Sigmoid colon (tissue), 7 donors: ENCODE results near the gene ABCA6. TPM values are rescaled to one million over a fixed set of nuclear protein-coding genes. Genes with fewer than 3 reads are reported as not detected.

ENCODE experiments used
- DNase-seq: peaks from one replicate; pipeline ENCODE4 v3.0.0-alpha.2; 2019
- H3K27ac ChIP-seq, 4 donors: fragments of 200-600 bp; sonication (generic); one replicate each; pipeline ENCODE4 v1.5.1; 2016 to 2019; ENCODE audit warnings: mild to moderate bottlenecking in 1 of 4
- H3K27me3 ChIP-seq, 3 donors: fragments of 200-600 bp; sonication (generic); one replicate each; pipeline ENCODE4 v1.5.1; 2019; ENCODE audit warnings: mild to moderate bottlenecking in 1 of 3
- H3K36me3 ChIP-seq, 4 donors: fragments of 200-600 bp; sonication (generic); one replicate each; pipeline ENCODE4 v1.5.1; 2016 to 2019
- H3K4me1 ChIP-seq, 4 donors: fragments of 200-600 bp; sonication (generic); one replicate each; pipeline ENCODE4 v1.5.1; 2017 to 2019
- H3K4me3 ChIP-seq, 4 donors: fragments of 200-600 bp; sonication (generic); one replicate each; pipeline ENCODE4 v1.5.1; 2017 to 2019; ENCODE audit warnings: mild to moderate bottlenecking in 2 of 4, moderate library complexity in 1 of 4
- H3K9me3 ChIP-seq, 4 donors: fragments of 200-600 bp in 3 of 4; sonication (generic) in 3 of 4; one replicate each; pipeline versions ENCODE4 v1.5.1 to v1.6.1; 2013 to 2019
- EP300 ChIP-seq, 4 donors: sonication (generic); formaldehyde crosslinking; IDR thresholded peaks; one replicate each; pipeline ENCODE4 v1.6.1; 2017; ENCODE audit warnings: antibody characterized with exemption in 4 of 4
- POLR2A ChIP-seq, 2 donors: fragments of 450-650 bp; IDR thresholded peaks; one replicate each; pipeline ENCODE4 v1.6.1; 2016; ENCODE audit warnings: antibody characterized with exemption in 2 of 2, mild to moderate bottlenecking in 2 of 2, moderate library complexity in 2 of 2
- POLR2AphosphoS5 ChIP-seq, 4 donors: sonication (generic); formaldehyde crosslinking; IDR thresholded peaks; one replicate each; pipeline ENCODE4 v1.6.1; 2017; ENCODE audit warnings: antibody characterized with exemption in 4 of 4
- WGBS, 2 donors: extraction: QIAGEN DNeasy Blood & Tissue Kit; methylation state at CpG; one replicate each; pipeline ENCODE4 v1.1.7; 2013; 5-methylcytosine and 5-hydroxymethylcytosine counted together
- intact Hi-C: fragments of 100-400 bp; cut with DNase I; formaldehyde crosslinking; loops from one replicate; pipeline ENCODE4 v1.15.1; 2023
- polyA plus RNA-seq, 3 donors: library from polyadenylated mRNA; stranded (reverse); fragments of 200-250 nt; gene quantifications; one replicate each; pipeline ENCODE4 v1.2.3, GENCODE V29; 2013
- total RNA-seq, 4 donors: library from RNA; depleted of rRNA; stranded (reverse); fragments of >200 nt; gene quantifications; one replicate each; pipeline ENCODE4 v1.1.0, GENCODE V29; 2016
- TF ChIP-seq, protein P1 (sequence below), 4 experiments: fragments of 450-650 bp in 3 of 4; fragments of 200-600 bp in 1 of 4; IDR thresholded peaks; one replicate each; pipeline ENCODE4 v1.5.1; 2016 to 2019; ENCODE audit warnings: antibody characterized with exemption in 4 of 4, mild to moderate bottlenecking in 3 of 4, moderate library complexity in 2 of 4
- donor health status: healthy with polysubstance abuse.
- donor health status: Bipolar disorder and iron deficiency.
- donor health status: healthy.

ABCA6 gene
- total and polyA plus RNA-seq, 7 donors, result 1.6 to 111 (median 31.0) TPM

DNA sequence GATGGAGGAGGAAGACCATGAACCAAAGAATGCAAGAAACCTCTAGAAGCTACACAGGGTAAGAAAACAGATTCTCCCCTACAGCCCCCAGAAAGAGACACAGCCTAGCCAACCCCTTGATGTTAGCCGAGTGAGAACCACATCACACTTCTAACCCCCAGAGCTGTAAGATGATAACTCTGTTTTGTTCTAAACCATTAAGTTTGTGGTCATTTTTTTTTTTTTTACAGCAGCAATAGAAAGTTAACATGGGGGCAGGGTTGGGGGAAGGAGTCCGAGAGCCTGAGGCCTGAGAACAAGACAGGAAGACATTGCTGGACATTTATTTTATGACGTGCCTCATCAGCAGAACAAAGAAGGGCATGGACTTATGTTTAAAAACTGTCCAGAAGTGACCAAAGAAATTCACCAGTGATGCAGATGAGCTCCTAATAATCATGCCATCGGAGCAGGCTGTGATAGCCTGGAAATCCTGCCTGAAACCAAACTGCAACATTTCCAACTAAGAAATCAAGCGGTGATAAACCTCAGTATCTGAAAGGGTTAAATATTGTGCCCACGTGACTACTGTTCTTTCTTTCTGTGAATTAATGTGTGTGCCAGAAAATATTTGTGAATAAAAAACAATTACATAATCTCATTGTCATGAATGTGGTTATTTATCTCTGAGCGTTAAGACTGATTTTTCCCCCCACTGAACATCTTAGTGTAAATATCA lies 82.1 kb downstream of the ABCA6 start:
- H3K9me3 ChIP-seq, result no peaks in the 10 kb centered on the region
- intact Hi-C loops, result loop anchor here (5.0 to 10.0 kb wide), 2 partner anchors 175 to 267 kb away; no protein-coding TSS in a partner anchor
- no peak for DNase-seq
- H3K4me1 ChIP-seq, result peaks cover 0 to 5% (median 0%) of the 10 kb centered on the region in 4 donors
- H3K4me3 ChIP-seq, result peak overlapping the region; percentile 1 to 25 (median 20)
- H3K27me3 ChIP-seq, result no peaks in the 10 kb centered on the region
- TF ChIP-seq, protein P1, sequence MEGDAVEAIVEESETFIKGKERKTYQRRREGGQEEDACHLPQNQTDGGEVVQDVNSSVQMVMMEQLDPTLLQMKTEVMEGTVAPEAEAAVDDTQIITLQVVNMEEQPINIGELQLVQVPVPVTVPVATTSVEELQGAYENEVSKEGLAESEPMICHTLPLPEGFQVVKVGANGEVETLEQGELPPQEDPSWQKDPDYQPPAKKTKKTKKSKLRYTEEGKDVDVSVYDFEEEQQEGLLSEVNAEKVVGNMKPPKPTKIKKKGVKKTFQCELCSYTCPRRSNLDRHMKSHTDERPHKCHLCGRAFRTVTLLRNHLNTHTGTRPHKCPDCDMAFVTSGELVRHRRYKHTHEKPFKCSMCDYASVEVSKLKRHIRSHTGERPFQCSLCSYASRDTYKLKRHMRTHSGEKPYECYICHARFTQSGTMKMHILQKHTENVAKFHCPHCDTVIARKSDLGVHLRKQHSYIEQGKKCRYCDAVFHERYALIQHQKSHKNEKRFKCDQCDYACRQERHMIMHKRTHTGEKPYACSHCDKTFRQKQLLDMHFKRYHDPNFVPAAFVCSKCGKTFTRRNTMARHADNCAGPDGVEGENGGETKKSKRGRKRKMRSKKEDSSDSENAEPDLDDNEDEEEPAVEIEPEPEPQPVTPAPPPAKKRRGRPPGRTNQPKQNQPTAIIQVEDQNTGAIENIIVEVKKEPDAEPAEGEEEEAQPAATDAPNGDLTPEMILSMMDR (IDR thresholded peaks at IDR 0.05), result no peak
- TF ChIP-seq POLR2A (IDR thresholded peaks at IDR 0.05) (no peak), EP300 (IDR thresholded peaks at IDR 0.05) (no peak), POLR2AphosphoS5 (IDR thresholded peaks at IDR 0.05) (no peak)
- H3K27ac ChIP-seq, result peak overlapping the region in 3 of 4 donors; percentile 47 to 56 (median 50)
- 76 to 81% methylated on average over 7 of the region's 7 CpGs for WGBS, 2 donors
- no peaks in the 10 kb centered on the region for H3K36me3 ChIP-seq

DNA sequence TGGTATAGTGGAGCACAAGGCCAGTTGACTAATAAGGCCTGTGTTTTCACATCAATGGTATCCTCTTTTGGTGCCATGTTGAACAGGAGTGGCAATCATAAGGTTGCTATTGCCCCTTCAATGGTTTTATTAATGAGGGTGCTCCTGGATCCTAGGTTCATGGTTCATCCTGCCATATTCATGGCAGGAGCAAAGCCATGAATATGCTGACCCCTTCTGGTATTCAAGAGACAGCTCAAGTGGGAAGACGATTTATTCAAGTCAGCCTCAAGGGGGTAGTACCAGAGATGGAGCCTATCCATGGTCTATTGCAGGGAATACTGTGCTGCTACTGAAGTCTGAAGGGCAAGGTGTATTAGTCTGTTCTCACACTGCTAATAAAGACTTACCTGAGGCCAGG lies 83.5 kb downstream of the ABCA6 start:
- TF ChIP-seq POLR2A (IDR thresholded peaks at IDR 0.05) (no peak), POLR2AphosphoS5 (IDR thresholded peaks at IDR 0.05) (no peak), EP300 (IDR thresholded peaks at IDR 0.05) (no peak)
- TF ChIP-seq, protein P1 (IDR thresholded peaks at IDR 0.05), result no peak
- WGBS, 2 donors, result 88 to 93% methylated on average over 1 of the region's 1 CpG
- intact Hi-C loops, result loop anchor here (5.0 kb wide), 1 partner anchor 266 kb away; no protein-coding TSS in a partner anchor
- Histone ChIP-seq H3K4me1 (peaks cover 0 to 5% (median 0%) of the 10 kb centered on the region in 4 donors), H3K4me3 (no peak overlapping the region), H3K27ac (no peak overlapping the region), H3K36me3 (no peaks in the 10 kb centered on the region), H3K9me3 (no peaks in the 10 kb centered on the region), H3K27me3 (no peaks in the 10 kb centered on the region)
- DNase-seq, result no peak

GRCh38 chr17:69057280-69057679 lies 84.4 kb downstream of the ABCA6 start:
- H3K4me1 ChIP-seq, result peaks cover 0 to 5% (median 0%) of the 10 kb centered on the region in 4 donors
- no peak for DNase-seq
- no peaks in the 10 kb centered on the region for H3K36me3 ChIP-seq
- H3K27ac ChIP-seq, result no peak overlapping the region
- no peaks in the 10 kb centered on the region for H3K27me3 ChIP-seq
- 24 to 57% methylated on average over 1 of the region's 1 CpG for WGBS, 2 donors
- H3K4me3 ChIP-seq, result no peak overlapping the region
- intact Hi-C loops, result loop anchor here (5.0 kb wide), 1 partner anchor 265 kb away; no protein-coding TSS in a partner anchor
- TF ChIP-seq, protein P1 (IDR thresholded peaks at IDR 0.05), result no peak
- TF ChIP-seq POLR2AphosphoS5 (IDR thresholded peaks at IDR 0.05) (no peak), POLR2A (IDR thresholded peaks at IDR 0.05) (no peak), EP300 (IDR thresholded peaks at IDR 0.05) (no peak)
- H3K9me3 ChIP-seq, result no peaks in the 10 kb centered on the region

DNA sequence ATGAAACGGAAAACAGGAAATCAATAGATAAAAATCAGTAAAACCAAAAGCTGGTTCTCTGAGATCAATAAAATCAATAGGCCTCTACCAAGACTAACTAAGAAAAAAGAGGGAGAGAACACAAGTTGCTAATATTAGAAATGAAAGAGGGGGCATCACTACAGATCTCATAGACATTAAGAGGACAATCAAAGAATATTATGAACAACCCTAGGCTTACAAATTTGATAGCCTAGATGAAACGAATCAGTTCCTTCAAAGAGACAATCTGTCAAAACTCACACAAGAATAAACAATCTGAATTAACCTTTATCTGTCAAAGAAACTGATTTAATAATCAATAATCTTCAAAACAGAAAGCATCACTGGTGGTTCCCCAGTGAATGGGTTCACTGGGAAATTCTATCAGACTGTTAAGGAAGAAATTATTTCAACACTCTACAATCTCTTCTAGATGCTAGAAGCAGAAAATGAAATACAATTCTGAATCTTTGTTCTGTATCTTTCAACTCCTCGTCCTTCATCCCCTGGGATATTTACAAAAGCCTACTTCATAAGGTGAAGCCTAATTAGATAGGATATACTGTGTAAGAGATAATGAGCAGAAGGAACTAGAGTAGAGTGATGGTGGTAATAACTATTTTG lies 85.4 kb downstream of the ABCA6 start:
- Histone ChIP-seq H3K4me1 (no peaks in the 10 kb centered on the region), H3K9me3 (no peaks in the 10 kb centered on the region), H3K4me3 (no peak overlapping the region), H3K36me3 (no peaks in the 10 kb centered on the region), H3K27ac (no peak overlapping the region), H3K27me3 (no peaks in the 10 kb centered on the region)
- intact Hi-C loops, result loop anchor here (5.0 kb wide), 1 partner anchor 264 kb away; no protein-coding TSS in a partner anchor
- no peak for DNase-seq
- no peak for TF ChIP-seq POLR2A (IDR thresholded peaks at IDR 0.05)
- 91 to 92% methylated on average over 3 of the region's 3 CpGs for WGBS, 2 donors

GRCh38 chr17:69055334-69055733 lies 86.4 kb downstream of the ABCA6 start:
- H3K36me3 ChIP-seq, result no peaks in the 10 kb centered on the region
- no peaks in the 10 kb centered on the region for H3K27me3 ChIP-seq
- TF ChIP-seq POLR2A (IDR thresholded peaks at IDR 0.05) (no peak), POLR2AphosphoS5 (IDR thresholded peaks at IDR 0.05) (no peak), EP300 (IDR thresholded peaks at IDR 0.05) (no peak)
- TF ChIP-seq, protein P1 (IDR thresholded peaks at IDR 0.05), result no peak
- WGBS, 2 donors, result 83 to 87% methylated on average over 2 of the region's 2 CpGs
- intact Hi-C loops, result loop anchor here (5.0 kb wide), 1 partner anchor 263 kb away; no protein-coding TSS in a partner anchor
- H3K4me3 ChIP-seq, result no peak overlapping the region
- H3K4me1 ChIP-seq, result no peaks in the 10 kb centered on the region
- H3K27ac ChIP-seq, result no peak overlapping the region
- no peak for DNase-seq
- H3K9me3 ChIP-seq, result no peaks in the 10 kb centered on the region
